Fibroblast of mammary gland (primary cell): ENCODE results near the gene ADRM1.

ENCODE experiments used
- DNase-seq: peaks from one replicate; pipeline ENCODE4 v3.0.0-alpha.2; 2010; ENCODE audit warnings: low read depth
- H3K4me3 ChIP-seq: 2 replicates; pipeline ENCODE4 v1.5.1; 2011; ENCODE audit warnings: low read depth, mild to moderate bottlenecking, low read length, moderate library complexity; ENCODE audit not compliant: control insufficient read depth
- CTCF ChIP-seq: conservative IDR thresholded peaks from 2 replicates; pipeline ENCODE4 v1.5.1; 2011; ENCODE audit warnings: low read depth, low read length, inconsistent platforms; ENCODE audit not compliant: control insufficient read depth, insufficient read depth

Gene ADRM1

GRCh38 chr20:62308102-62308822, 5.5 kb downstream of the ADRM1 start:
- no peak for TF ChIP-seq CTCF
- no peak for DNase-seq
- no peak overlapping the region for H3K4me3 ChIP-seq

- no peak for TF ChIP-seq CTCF
- DNase-seq, result no peak
- H3K4me3 ChIP-seq, result no peak overlapping the region
Observed at GRCh38 chr20:62309198-62309944, 6.6 kb downstream of the ADRM1 start.

- H3K4me3 ChIP-seq, result no peak overlapping the region
- no peak for TF ChIP-seq CTCF
- no peak for DNase-seq
Observed at GRCh38 chr20:62309947-62310756, 7.4 kb downstream of the ADRM1 start.

GRCh38 chr20:62310757-62311121, 7.9 kb downstream of the ADRM1 start:
- no peak overlapping the region for H3K4me3 ChIP-seq
- TF ChIP-seq CTCF, result no peak
- no peak for DNase-seq

GRCh38 chr20:62311150-62311549, 8.4 kb downstream of the ADRM1 start:
- TF ChIP-seq CTCF, result no peak
- DNase-seq, result no peak
- H3K4me3 ChIP-seq, result no peak overlapping the region

- H3K4me3 ChIP-seq, result no peak overlapping the region
- TF ChIP-seq CTCF, result no peak
- DNase-seq, result no peak
Observed at GRCh38 chr20:62311832-62312661, 9.2 kb downstream of the ADRM1 start.
